Stomach (tissue), 9 donors: ENCODE measurements around the gene MBD2. TPM values are rescaled to one million over a fixed set of nuclear protein-coding genes. Genes with fewer than 3 reads are reported as not detected.
A peak's percentile ranks its signal among the peaks of the same experiment; 100 is the strongest.

Experiments
- DNase-seq, 2 donors: peaks; one replicate each; pipeline versions ENCODE4 v3.0.0 to v3.0.0-alpha.2; 2013 to 2019
- H3K27ac ChIP-seq, 5 donors: fragments of 200-600 bp in 4 of 5; sonication (generic) in 4 of 5; one replicate each; pipeline ENCODE4 v1.5.1; 2013 to 2019; ENCODE audit warnings: mild to moderate bottlenecking in 1 of 5, moderate library complexity in 1 of 5
- H3K27me3 ChIP-seq, 3 donors: fragments of 200-600 bp; sonication (generic); one replicate each; pipeline ENCODE4 v1.5.1; 2017 to 2019; ENCODE audit warnings: mixed run types in 1 of 3
- H3K36me3 ChIP-seq, 4 donors: fragments of 200-600 bp; sonication (generic); 1 replicate in 3 of 4; 2 replicates in 1 of 4; pipeline ENCODE4 v1.5.1; 2016 to 2019
- H3K4me1 ChIP-seq, 4 donors: fragments of 200-600 bp; sonication (generic); one replicate each; pipeline ENCODE4 v1.5.1; 2016 to 2019
- H3K4me3 ChIP-seq, 4 donors: fragments of 200-600 bp; sonication (generic) in 3 of 4; one replicate each; pipeline ENCODE4 v1.5.1; 2016 to 2019; ENCODE audit warnings: mild to moderate bottlenecking in 1 of 4
- H3K9me3 ChIP-seq, 4 donors: fragments of 200-600 bp; sonication (generic); one replicate each; pipeline ENCODE4 v1.5.1; 2016 to 2019
- EP300 ChIP-seq: sonication (generic); formaldehyde crosslinking; IDR thresholded peaks from one replicate; pipeline ENCODE4 v1.6.1; 2017; ENCODE audit warnings: antibody characterized with exemption
- POLR2A ChIP-seq, 4 donors: fragments of 450-650 bp; IDR thresholded peaks; one replicate each; pipeline ENCODE4 v1.6.1; 2016; ENCODE audit warnings: antibody characterized with exemption in 4 of 4, control low read depth in 2 of 4, mild to moderate bottlenecking in 1 of 4, moderate library complexity in 1 of 4
- POLR2AphosphoS5 ChIP-seq, 3 donors: sonication (generic); formaldehyde crosslinking; IDR thresholded peaks; one replicate each; pipeline ENCODE4 v1.6.1; 2016; ENCODE audit warnings: antibody characterized with exemption in 3 of 3
- WGBS, 5 donors: extraction: QIAGEN DNeasy Blood & Tissue Kit in 3 of 5; methylation state at CpG; one replicate each; pipeline versions ENCODE4 v1.1.5 to v1.1.7; 2013 to 2018; 5-methylcytosine and 5-hydroxymethylcytosine counted together
- intact Hi-C: fragments of 100-400 bp; cut with DNase I; formaldehyde crosslinking; loops from one replicate; pipeline ENCODE4 v1.15.1; 2023; ENCODE audit warnings: low total_unique reads
- polyA plus RNA-seq, 3 donors: library from polyadenylated mRNA; stranded (reverse); fragments of 200-250 nt; gene quantifications; one replicate each; pipeline ENCODE4 v1.2.3, GENCODE V29; 2013
- total RNA-seq, 5 donors: library from RNA; depleted of rRNA; stranded (reverse); fragments of >200 nt; gene quantifications; one replicate each; pipeline versions ENCODE4 v1.1.0 to v1.2.3, GENCODE V29; 2014 to 2016
- TF ChIP-seq, protein P1 (sequence below), 7 experiments: fragments of 450-650 bp in 4 of 7; fragments of 200-600 bp in 3 of 7; sonication (generic) in 3 of 7; IDR thresholded peaks; one replicate each; pipeline ENCODE4 v1.5.1; 2016 to 2019; ENCODE audit warnings: antibody characterized with exemption in 7 of 7, control low read depth in 2 of 7, mild to moderate bottlenecking in 1 of 7
- donor health status: healthy with polysubstance abuse.
- donor health status: Bipolar disorder and iron deficiency.
- donor health status: healthy.

The MBD2 gene
- total and polyA plus RNA-seq, 8 donors: 23.3 to 70.5 (median 38.5) TPM

DNA sequence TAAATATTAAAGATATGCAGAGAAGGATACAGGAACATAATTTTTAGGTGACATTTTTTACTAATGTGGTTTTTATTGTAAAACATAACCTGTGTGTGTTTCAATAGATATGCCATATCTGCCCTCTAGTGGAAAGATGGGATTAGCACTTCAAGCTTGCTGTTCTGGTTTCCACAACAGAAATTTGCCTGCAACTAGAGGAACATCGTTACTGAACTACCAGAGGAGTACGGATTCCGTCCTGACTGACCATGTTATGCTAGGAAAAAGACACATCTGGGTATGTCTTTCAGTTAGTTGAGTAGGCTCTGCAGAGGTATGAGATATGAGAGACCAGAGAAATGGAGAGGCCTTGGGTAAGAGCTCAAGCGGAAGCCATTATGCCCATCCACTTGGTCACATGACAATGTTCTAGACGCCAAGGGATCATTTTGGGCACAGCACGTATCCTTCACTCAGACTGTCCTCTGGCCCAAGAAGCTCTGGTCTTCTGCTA, 104.9 kb downstream of the MBD2 start:
- intact Hi-C loops: loop anchor here (10.0 kb wide), 2 partner anchors 425 to 555 kb away; no protein-coding TSS in a partner anchor
- peak in 1 of 2 donors; percentile 81 for DNase-seq
- WGBS, 5 donors: 19 to 28% (median 24%) methylated on average over 6 of the region's 6 CpGs

DNA sequence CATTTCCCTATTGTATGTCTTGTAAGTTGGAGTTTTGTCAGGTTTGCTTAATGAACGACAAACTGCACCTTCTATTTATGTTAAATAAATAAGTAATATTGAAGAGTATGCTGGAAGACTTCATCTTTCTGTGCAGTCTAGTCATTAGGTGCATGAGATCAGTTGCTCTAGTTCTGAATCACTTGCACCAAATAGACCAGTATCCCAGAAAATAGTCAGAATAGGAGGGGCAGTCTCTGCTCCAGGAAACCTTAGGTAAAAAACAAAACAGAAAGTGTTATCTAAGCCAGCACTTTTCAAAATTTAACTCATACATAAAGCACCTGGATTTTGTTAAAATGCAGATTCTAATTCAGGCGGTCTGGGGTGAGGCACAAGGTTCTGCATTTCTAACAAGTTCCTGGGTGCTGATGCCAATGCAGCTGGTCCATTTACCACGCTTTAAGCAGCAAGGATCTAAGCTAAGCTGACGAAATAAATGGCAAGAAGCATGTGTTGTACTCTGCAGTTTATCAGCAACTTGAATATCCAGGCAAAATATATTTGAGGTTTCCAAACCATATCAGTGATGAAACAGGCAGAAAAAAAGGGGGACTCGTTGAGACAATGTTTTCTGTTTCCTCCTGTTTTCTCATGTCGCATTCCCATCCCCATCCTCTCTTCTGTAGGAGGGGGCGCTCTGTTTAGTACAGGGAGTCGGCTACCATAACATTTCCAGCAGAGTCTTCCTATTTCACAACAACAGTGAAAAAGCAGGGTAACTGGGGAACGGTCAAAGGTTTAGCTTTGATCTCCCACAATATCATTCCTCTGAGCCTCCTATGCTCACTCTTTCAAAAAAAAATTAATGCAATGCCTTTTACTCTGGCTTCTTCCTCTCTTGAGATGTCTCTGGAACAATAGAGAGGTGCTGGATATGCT, 106.4 kb downstream of the MBD2 start:
- no peak for DNase-seq
- intact Hi-C loops: no loop called here
- Histone ChIP-seq H3K9me3 (no peaks in the 10 kb centered on the region), H3K4me3 (no peak overlapping the region), H3K27ac (no peak overlapping the region), H3K36me3 (no peaks in the 10 kb centered on the region), H3K4me1 (peaks cover 0 to 7% (median 5%) of the 10 kb centered on the region in 4 donors), H3K27me3 (no peaks in the 10 kb centered on the region)
- TF ChIP-seq EP300: no peak
- TF ChIP-seq, protein P1, sequence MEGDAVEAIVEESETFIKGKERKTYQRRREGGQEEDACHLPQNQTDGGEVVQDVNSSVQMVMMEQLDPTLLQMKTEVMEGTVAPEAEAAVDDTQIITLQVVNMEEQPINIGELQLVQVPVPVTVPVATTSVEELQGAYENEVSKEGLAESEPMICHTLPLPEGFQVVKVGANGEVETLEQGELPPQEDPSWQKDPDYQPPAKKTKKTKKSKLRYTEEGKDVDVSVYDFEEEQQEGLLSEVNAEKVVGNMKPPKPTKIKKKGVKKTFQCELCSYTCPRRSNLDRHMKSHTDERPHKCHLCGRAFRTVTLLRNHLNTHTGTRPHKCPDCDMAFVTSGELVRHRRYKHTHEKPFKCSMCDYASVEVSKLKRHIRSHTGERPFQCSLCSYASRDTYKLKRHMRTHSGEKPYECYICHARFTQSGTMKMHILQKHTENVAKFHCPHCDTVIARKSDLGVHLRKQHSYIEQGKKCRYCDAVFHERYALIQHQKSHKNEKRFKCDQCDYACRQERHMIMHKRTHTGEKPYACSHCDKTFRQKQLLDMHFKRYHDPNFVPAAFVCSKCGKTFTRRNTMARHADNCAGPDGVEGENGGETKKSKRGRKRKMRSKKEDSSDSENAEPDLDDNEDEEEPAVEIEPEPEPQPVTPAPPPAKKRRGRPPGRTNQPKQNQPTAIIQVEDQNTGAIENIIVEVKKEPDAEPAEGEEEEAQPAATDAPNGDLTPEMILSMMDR (IDR thresholded peaks at IDR 0.05): no peak
- WGBS, 5 donors: 53 to 61% (median 58%) methylated on average over 9 of the region's 9 CpGs

More for the DNA sequence above, 104.9 kb downstream of the MBD2 start:
- Histone ChIP-seq H3K27ac (no peak overlapping the region), H3K27me3 (no peaks in the 10 kb centered on the region), H3K36me3 (no peaks in the 10 kb centered on the region), H3K4me3 (no peak overlapping the region), H3K9me3 (no peaks in the 10 kb centered on the region), H3K4me1 (peaks cover 0 to 7% (median 5%) of the 10 kb centered on the region in 4 donors)
- TF ChIP-seq EP300: no peak
- no peak for TF ChIP-seq POLR2A (IDR thresholded peaks at IDR 0.05)
- no peak for TF ChIP-seq POLR2AphosphoS5 (IDR thresholded peaks at IDR 0.05)
- TF ChIP-seq, protein P1 (IDR thresholded peaks at IDR 0.05): peak in 5 of 7 experiments; percentile 59 to 70 (median 68)

DNA sequence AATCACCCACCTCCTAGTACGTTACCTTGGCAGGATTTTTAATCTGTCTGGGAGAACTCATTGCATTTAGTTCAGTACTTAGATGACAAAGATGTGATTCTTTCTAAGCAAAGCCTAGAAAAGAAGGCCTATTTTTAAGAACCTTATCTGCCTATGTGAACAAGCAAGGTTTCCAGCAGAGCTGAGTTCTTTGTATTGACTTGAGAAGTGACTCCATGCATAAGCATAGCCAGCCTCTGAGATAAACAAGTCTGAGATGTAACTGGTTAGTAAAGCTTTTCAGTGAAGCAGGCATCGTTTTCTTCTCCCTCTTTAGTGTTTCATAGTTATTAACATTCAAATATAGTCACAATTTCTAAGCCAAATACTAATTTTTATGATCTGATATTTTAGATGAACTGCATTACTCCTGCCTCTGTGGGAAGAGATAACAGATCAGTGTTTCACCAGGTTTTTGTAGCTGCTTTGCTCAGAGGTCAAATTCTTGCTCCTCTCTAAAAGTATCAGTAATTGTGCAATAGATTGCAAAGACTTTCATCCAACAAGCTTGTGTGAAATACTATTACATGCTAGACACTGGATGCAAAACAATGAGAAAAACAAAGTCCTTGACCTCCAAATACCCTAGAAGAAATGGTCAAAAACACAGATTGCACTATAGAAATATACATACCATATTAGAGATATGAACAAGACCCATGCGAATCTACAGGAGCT, 107.8 kb downstream of the MBD2 start:
- Histone ChIP-seq H3K27me3 (no peaks in the 10 kb centered on the region), H3K4me3 (no peak overlapping the region), H3K9me3 (no peaks in the 10 kb centered on the region), H3K4me1 (peaks cover 0 to 7% (median 5%) of the 10 kb centered on the region in 4 donors), H3K27ac (no peak overlapping the region), H3K36me3 (no peaks in the 10 kb centered on the region)
- DNase-seq: no peak
- 54 to 68% (median 63%) methylated on average over 3 of the region's 3 CpGs for WGBS, 5 donors
- intact Hi-C loops: no loop called here
- TF ChIP-seq POLR2A (IDR thresholded peaks at IDR 0.05): no peak
- no peak for TF ChIP-seq POLR2AphosphoS5 (IDR thresholded peaks at IDR 0.05)
- TF ChIP-seq, protein P1 (IDR thresholded peaks at IDR 0.05): no peak
- TF ChIP-seq EP300: no peak

DNA sequence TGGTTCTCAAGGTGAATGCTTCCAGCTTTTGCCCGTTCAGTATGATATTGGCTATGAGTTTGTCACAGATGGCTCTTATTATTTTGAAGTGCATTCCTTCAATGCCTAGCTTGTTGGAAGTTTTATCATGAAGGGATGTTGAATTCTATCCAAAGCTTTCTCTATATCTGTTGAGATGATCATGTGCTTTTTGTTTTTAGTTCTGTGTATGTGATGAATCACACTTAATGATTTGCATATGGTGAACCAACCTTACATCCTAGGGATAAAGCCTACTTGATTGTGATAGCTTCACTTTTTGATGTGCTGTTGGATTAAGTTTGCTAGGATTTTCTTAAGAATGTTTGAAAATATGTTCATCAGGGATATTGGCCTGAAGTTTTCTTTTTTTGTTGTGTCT, 112.1 kb downstream of the MBD2 start:
- 85 to 100% (median 95%) methylated on average over 1 of the region's 1 CpG for WGBS, 5 donors
- Histone ChIP-seq H3K36me3 (no peaks in the 10 kb centered on the region), H3K27ac (no peak overlapping the region), H3K4me3 (no peak overlapping the region), H3K4me1 (no peaks in the 10 kb centered on the region), H3K9me3 (no peaks in the 10 kb centered on the region), H3K27me3 (no peaks in the 10 kb centered on the region)
- intact Hi-C loops: no loop called here
- no peak for DNase-seq
- no peak for TF ChIP-seq EP300
- TF ChIP-seq POLR2AphosphoS5 (IDR thresholded peaks at IDR 0.05): no peak
- TF ChIP-seq POLR2A (IDR thresholded peaks at IDR 0.05): no peak
- TF ChIP-seq, protein P1 (IDR thresholded peaks at IDR 0.05): no peak
